NCI-H2107 treated with DMSO at 0.1 percent for 48 hours (cell line): ENCODE results near the gene B4GALT3.

ENCODE experiments used
- DNase-seq: peaks from one replicate; lab custom pipeline; 2025; ENCODE audit not compliant: unreplicated experiment; lab: John Stamatoyannopoulos, UW

B4GALT3 gene

DNA sequence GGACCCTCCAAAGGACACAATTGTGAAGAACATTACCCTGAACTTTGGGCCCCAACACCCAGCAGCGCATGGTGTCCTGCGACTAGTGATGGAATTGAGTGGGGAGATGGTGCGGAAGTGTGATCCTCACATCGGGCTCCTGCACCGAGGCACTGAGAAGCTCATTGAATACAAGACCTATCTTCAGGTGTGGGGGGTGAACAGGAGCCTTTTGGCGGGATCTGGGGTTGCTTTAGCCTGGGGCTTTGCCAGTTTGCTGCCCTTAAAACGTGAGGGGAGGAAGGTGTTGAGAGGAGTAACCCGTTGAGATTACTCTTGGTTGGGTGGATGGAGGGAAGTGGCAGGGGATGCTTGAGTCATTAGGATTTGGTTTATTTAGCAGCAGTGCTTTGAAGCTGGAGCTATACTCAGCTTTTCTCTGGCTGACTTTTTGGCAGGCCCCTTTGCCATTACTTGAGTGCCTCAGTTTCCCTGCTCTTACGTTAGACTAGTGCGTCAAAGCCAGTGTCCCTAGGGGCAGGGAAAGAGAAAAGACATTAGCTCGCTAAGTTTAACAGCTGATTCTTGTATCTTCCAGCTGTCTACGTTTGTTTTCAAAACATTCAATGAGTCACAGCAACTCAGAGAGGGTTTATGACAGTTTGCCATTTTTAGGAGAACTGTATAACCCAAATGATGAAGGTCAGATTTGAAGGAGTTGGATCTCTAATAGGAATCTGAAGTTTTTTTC, 29.3 kb upstream of the B4GALT3 start:
- DNase-seq: no peak

DNA sequence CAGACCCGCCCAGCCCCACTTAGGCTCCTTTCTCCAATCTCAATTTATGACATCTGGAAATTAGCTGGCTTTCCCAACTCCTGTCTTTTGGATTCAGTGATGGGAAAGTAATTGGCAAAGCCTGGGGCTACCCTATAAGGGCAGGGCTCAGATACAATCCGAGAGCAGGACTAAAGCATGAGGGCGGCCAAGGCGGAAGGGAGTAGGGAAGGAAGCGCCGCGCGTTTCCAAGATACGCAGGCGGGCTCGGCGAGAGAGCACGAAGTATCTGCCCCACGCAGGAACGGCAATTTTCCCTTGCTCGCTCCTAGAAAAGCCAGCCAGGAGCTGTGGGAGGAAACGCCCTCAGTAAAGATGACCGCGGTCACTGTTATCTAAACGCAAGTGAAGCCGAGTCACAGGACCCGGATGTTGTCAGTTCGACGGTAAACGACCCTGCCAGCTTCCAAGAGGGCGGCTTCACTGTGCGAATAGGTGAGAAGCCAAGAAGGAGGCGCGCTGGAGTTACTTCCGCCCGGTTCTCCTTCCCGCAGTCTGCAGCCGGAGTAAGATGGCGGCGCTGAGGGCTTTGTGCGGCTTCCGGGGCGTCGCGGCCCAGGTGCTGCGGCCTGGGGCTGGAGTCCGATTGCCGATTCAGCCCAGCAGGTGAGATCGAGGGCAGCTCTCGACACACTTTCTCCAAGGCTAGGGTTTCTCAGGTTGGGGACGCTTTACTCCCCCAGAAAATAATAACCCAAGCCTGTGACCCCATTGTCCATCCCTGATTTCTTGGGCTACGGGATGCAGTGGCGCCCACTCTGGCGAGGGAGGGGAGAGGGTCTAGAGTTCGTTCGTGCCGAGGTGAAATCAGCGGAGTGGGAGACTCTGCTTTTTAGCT, 24.8 kb upstream of the B4GALT3 start, which contains the start of gene NDUFS2:
TSS of gene NDUFS2 (plus strand) at position 532 of the 877 bp plus-strand sequence. CDS start at position 551, 19 bp downstream.
- peak; percentile 98 for DNase-seq

DNA sequence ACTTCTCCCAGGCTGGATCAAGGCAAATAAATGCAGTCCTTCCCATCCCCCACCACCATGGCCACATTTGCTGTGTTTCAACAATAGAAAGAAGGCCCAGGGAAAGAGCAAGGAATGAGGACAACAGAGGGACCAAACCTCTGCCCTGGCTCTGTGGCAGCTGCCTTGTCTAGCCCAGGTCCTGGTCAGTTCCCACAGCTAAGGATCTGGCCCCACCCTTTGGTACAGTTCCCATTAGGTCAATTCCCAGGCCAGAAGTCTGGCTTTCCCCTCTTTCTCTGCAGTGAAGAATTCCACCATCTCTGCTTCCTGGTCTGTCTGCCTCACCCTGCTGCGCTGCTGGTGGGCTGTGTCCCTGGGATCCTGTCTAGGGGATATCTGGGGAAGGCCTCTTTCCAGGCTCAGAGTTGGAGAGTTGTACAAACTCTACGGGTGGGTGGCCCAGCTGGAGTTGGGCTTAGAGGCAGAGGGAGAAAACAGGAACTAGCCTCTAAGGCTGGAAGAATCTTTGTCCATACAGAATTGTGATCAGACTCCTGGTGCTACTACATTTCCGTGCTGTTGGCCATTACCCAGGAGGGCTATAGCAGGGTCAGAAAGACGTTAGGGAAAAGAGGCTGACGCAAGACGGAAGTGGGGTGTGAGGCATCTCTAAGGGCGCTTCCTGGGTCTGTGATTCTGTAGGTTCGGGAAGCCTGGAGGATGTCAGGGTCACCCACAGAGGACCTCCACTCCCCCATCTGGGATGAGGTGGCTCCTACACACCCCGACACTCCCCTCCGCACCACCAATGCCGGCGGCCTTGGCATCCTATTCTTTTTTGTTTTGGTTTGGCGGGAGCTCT, 23.9 kb upstream of the B4GALT3 start:
- no peak for DNase-seq

GRCh38 chr1:161200421-161200991, 23.2 kb upstream of the B4GALT3 start:
- DNase-seq: no peak

GRCh38 chr1:161199506-161200139, 22.3 kb upstream of the B4GALT3 start:
- no peak for DNase-seq

DNA sequence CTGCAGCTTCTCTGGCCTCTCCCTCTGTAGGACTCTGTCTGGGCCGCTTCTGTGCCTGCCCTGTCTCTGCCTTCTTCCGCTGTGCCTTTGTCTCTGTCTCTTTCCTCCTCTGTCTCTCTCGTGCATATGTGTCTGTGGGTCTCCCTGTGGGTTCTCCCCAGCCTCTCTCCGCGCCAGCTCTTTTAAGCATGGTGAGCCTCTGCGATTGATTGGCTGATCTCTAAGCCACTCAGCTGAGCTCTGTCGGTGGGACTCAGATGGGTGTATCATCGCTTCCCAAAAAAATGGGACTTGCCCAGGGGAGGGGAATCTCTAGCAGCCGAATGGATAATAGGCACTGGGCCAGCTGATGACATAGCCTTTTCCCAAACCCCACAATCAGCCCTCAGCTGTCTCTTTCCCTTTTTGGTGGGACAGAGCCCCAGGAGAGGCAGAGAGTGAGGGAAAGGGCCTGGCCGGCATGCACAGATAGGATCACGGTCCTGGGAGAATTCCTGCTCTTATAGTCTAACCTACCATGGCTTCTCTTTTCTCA, 21.7 kb upstream of the B4GALT3 start, which contains the start of gene ADAMTS4:
TSS of gene ADAMTS4 (minus strand) at position 158 of the 535 bp plus-strand sequence. CDS start 427 bp downstream, outside the sequence.
- DNase-seq: no peak

- peak; percentile 48 for DNase-seq
Measured at GRCh38 chr1:161198194-161198896, 21.0 kb upstream of the B4GALT3 start.

GRCh38 chr1:161197560-161198193, 20.4 kb upstream of the B4GALT3 start:
- DNase-seq: no peak

GRCh38 chr1:161196521-161197451, 19.5 kb upstream of the B4GALT3 start:
- DNase-seq: no peak

GRCh38 chr1:161196111-161196510, 18.8 kb upstream of the B4GALT3 start:
- DNase-seq: no peak

DNA sequence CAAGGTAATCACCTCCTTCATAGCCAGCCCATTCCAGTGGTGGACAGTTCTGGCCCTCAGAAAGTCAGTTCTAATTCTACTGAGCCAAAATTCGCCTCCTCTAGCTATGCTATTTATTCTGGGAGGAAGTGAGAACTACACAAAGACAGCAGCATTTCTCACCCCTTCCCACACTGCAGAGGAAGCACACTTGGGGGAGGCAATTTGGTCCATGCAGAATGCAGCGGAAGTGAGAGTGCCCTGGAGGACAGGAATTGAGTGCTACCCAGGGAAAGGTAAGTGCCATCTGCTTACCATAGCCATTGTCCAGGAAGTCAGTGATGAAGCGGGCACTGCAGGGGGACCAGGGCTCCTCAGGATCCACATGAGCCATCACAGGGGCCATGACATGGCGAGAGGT, 17.9 kb upstream of the B4GALT3 start:
- no peak for DNase-seq

DNA sequence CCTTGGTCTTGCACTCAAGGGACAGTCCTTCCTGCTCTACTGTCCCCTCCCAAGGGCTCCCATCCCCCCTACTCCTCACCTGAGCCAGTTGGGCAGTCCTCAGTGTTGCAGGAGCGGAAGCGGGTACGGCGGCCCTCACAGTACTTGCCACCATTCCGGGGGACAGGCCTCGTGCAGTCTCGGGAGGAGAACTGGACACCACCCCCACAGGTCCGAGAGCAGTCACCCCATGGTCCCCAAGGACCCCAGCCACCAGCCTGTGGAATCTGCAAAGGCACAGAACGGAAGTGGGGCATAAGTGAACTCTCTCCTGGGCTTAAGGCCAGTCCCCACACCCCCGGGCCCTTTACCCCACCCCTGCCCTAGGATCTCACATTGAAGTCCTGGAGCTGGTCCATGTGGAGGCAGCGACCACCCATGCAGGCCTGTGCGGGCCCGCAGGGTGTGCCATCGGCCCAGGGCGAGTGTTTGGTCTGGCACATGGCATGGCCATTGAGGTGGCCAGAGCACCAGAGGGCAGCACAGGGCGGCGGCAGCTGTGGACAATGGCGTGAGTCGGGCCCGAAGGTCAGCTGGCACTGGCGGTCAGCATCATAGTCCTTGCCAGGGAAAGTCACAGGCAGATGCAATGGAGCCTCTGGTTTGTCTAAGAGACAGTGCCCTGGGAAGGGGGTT, 16.4 kb upstream of the B4GALT3 start:
- DNase-seq: no peak

DNA sequence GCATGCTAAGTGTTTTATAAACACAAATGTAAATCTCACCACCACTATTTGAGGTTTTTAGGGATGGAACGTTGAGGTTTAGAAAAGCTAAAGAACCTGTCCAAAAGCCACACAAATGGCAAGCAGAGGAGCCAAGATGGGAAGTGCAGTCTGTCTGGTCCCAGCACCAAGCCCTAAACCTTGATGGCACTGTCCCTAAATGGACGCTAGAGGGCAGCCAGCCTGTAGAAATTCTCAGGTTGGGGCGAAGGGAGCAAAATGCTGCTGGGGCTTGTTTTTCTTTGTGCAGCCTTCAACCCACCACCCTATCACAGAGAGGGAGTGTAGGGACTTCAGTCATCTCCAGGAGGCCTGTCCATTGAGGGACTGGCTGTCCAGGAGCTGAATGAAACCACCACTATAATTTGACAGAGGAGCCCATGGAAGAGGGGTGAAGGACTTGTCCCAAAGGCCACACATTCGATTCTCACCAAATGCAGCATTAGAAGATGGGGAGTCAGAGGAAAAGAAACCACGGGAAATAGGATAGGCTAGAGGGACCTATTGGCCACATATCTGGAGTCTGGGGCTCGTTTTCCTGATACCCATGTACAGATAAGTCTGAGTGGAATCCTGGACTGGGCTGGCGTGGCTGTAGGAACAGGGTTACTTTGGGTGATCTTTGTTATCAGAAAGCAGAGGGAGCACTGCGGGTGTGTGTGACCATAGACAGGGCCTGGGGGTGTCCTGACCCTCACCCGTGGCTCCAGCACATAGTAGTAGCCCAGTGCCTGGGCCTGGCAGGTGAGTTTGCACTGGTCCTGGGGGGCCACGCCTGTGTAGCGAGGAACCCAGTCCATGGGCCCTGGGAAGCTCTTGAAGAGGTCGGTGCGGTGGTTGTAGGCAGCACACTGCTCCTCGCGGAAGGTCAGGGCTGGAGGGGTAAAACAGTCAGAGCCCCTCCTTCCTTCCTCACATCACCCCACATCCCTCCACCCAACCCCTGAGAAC, 15.5 kb upstream of the B4GALT3 start:
- DNase-seq: peak; percentile 77

GRCh38 chr1:161191971-161192370, 14.7 kb upstream of the B4GALT3 start:
- DNase-seq: no peak

GRCh38 chr1:161190962-161191521, 13.7 kb upstream of the B4GALT3 start:
- DNase-seq: no peak

- DNase-seq: no peak
Measured at GRCh38 chr1:161189036-161189435, 11.7 kb upstream of the B4GALT3 start.
